ENCODE results near the gene RLBP1. TPM values are rescaled to one million over a fixed set of nuclear protein-coding genes. Genes with fewer than 3 reads are reported as not detected.
A peak's percentile ranks its signal among the peaks of the same experiment; 100 is the strongest.

RLBP1 gene
- total RNA-seq, 1 donor from 2014 or later: not detected

DNA sequence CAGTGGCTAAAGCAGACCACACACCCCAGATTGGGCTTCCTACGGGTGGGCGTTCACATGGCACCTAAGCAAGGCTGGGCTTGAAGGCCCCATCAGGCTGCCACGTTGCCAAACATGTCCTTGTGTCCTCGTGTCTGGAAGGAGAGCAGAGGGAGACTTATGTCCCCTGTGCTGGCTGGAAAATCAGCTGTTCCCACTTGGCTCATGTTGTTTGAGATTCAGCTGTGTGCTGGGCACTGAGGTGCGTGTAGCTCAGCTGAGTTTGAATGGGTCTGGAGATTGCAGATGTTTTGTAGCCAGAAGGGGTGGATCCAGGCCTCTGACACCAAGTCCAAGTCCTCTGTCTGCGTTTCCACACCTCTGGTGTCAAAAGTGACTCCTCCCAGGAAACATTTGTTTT, 34.6 kb downstream of the RLBP1 start:
- no peak for ATAC-seq (ENCODE audit: poor library complexity)
- DNase-seq: no peak
- intact Hi-C loops (cut with DNase I): no loop called here

GRCh38 chr15:89184886-89185526, 36.4 kb downstream of the RLBP1 start:
- no peak for ATAC-seq (ENCODE audit: poor library complexity)
- intact Hi-C loops (cut with DNase I): loop anchor here (5.0 kb wide), 1 partner anchor 283 kb away; no protein-coding TSS in a partner anchor
- no peak for DNase-seq

DNA sequence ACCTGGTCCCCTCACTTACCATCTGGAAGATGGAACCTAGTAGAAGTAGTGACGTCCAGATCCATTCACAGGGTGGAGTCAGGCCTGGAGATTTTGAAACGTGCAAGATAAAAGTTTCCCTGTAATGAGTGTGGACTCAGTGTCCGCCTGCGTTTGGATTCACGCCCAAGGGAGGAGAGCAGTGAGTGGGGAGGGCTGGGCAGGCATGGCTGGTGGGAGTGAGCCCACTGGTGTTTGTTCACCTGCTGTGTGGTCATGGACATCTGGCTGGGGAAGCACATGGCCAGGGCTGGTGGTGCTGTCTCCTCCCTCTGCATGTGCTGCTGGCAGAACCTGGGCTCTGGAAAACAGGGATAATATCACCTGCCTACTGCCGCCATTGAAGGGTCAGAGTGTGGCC, 37.0 kb downstream of the RLBP1 start:
- intact Hi-C loops (cut with DNase I): loop anchor here (5.0 kb wide), 1 partner anchor 282 kb away; no protein-coding TSS in a partner anchor
- ATAC-seq (ENCODE audit: poor library complexity) (peak; percentile 39), DNase-seq (no peak)

DNA sequence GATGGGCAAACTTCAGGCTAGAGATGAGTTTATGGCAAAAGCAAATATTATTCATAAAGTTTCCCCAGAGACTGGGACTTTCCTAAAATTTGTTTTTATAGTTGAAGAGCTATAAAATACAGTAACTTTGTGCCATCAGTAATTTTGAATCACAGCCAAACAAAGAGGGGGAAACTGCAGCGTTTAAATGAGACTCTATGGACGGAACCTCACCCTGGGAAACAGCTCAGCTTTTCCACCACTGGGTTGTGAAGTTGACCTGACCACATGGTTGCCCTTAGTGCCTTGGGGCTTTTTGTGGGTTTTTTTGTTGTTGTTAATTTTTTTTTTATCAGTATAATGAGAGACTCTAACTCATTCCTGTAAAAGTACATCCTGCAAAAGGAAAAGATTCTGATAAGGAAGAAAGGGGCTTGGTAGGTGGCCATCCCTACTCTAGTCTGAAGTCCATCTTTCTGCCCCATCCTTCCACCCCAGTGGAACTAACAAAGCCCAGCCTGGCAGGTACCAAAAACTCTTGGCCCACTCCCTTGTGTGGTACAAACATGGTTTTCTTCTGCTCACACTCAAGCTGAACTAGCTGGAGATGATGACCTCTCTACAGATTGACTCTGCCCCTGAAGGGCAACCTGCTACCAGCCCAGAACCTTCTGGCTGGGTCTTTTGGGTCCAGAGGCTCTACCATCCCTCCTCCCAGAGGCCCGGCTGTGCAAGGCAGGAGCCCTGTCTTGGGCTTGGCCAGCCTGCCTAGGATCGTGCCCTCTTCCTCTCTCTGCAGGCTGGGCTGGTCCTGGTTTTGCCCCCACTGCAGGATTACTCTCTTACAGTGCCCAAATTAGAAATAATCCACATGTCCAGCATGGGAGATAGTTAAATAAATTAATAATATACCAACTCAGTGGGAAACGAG, 41.2 kb downstream of the RLBP1 start:
- DNase-seq: no peak
- intact Hi-C loops (cut with DNase I): loop anchor here (2.0 to 5.0 kb wide), 2 partner anchors 121 to 278 kb away; no protein-coding TSS in a partner anchor
- no peak for ATAC-seq (ENCODE audit: poor library complexity)

GRCh38 chr15:89178307-89178977, 42.9 kb downstream of the RLBP1 start:
- no peak for ATAC-seq (ENCODE audit: poor library complexity)
- intact Hi-C loops (cut with DNase I): loop anchor here (2.0 kb wide), 1 partner anchor 120 kb away; no protein-coding TSS in a partner anchor
- no peak for DNase-seq

DNA sequence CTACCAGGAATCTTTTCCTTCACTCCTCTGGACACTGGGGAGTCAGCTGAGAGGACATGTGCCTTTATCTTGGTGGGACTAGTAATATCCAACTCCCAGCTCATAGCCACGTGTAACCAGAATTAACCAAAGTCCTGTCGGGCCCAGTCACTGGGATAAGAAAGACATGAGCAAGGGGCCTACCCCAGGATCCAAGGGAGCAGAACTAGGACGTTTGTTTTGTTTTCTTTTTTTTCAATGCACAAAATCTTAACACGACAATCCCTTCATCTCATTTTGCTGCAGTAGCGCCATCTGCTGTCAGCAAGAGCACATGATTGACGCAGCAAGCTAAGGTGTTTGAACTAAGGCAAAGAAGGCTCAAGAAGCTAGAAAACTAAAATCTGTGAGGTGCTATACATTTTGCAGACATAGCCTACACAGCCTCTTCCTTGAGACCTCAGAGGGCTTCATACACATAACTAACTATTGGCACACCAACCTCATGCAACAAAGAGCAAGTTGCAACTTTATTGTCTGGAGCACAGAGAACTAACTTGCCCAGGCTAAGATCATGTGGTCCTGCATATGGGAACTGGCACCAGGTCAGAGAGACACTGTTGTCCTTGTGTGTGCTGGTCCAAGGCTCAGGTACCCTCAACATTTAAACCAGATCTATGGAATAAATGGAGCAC, 43.6 kb downstream of the RLBP1 start:
- intact Hi-C loops (cut with DNase I): loop anchor here (2.0 kb wide), 1 partner anchor 119 kb away; no protein-coding TSS in a partner anchor
- ATAC-seq (ENCODE audit: poor library complexity) (peak; percentile 55), DNase-seq (peak; percentile 64)

GRCh38 chr15:89177116-89177515, 44.3 kb downstream of the RLBP1 start:
- intact Hi-C loops (cut with DNase I): no loop called here
- no peak for DNase-seq
- no peak for ATAC-seq (ENCODE audit: poor library complexity)

- no peak for ATAC-seq (ENCODE audit: poor library complexity)
- intact Hi-C loops (cut with DNase I): no loop called here
- DNase-seq: no peak
These were observed 45.7 kb downstream of the RLBP1 start for GRCh38 chr15:89175617-89176191.

GRCh38 chr15:89174476-89174875, 46.9 kb downstream of the RLBP1 start:
- intact Hi-C loops (cut with DNase I): loop anchor here (5.0 kb wide), 1 partner anchor 42 kb away; no protein-coding TSS in a partner anchor
- ATAC-seq (ENCODE audit: poor library complexity) (no peak), DNase-seq (no peak)

DNA sequence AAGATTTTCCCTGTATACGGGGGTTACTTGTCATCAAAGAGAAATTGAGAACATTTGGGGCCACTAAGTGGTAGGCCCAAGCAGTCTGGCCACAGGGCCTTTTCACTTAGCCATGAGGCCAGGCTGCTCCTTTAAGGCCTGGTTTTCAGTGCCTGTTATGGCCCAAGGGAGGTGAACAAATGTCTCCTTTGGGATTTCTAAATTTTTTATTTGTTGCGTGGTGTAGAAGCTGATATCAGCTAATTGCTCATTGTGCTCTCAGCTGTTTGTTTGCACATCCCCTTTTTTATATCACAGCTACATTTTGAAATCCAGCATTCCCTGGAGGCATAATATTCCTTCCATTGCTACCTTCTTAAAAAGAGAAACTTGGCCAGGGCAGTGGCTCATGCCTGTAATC, 48.5 kb downstream of the RLBP1 start:
- DNase-seq (no peak), ATAC-seq (ENCODE audit: poor library complexity) (no peak)
- intact Hi-C loops (cut with DNase I): loop anchor here (5.0 kb wide), 1 partner anchor 41 kb away; no protein-coding TSS in a partner anchor

DNA sequence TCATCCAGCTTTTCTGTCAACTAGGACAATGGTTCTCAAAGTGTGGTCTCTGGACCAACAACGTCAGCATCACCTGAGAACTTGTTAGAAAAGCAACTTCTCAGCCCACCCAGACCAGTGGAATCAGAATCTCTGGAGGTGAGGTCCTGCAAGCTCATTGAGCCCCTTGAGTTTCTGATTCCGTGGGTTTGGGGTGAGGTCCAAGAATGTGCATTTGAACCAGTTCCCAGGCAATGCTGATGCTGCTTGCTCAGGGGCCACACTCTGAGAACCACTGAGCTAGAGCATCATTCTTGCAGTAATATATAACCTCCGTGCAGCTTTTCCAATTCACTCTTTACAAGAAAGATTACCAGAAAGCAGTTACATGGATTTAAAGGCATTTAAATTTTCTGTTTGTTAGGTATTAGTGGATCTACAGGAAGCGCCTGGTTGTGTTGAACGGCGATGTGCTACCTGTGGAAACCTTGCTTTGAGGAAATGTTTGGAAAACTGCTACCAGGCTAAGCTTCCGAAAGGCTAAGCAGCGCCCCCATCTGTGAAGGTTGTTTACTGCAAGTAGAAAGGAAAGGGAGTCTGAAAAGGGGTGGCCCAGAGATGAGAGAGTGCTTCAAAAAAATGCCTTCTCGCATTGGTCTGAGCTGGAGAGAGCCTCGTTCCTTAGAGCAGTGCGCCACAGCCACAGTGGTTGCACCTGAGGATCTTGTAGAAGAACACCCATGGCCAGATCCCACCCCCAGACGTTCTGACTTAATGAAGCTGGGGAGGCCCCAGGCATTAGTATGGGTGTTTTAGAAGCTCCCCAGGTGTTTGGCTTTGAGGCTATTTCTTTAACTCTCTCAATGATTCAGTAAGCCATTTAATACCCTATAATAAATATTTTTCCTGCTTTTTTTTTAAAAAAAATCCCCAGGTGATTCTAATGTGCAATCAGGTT, 50.0 kb downstream of the RLBP1 start:
- intact Hi-C loops (cut with DNase I): loop anchor here (5.0 kb wide), 1 partner anchor 39 kb away; no protein-coding TSS in a partner anchor
- ATAC-seq (ENCODE audit: poor library complexity) (peak; percentile 40), DNase-seq (no peak)

DNA sequence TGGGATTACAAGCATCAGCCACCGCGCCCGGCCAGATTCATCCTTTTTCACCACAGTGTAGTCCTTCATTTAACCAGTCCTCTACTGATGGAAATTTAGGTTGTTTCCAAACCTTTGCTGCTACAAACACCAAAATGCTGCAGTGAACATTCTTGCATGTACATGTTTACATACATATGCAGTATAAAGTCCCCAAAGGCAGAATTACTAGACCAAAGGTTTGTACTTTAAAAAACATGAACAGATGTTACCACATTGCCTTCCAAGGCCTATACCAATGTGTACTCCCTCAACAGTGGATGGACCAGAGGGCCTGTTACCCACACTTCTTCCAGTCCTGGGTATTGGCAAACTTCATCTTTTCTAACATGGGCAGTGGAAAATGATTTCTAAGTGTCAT, 51.0 kb downstream of the RLBP1 start:
- ATAC-seq (ENCODE audit: poor library complexity): no peak
- no peak for DNase-seq
- intact Hi-C loops (cut with DNase I): loop anchor here (5.0 kb wide), 1 partner anchor 38 kb away; no protein-coding TSS in a partner anchor

DNA sequence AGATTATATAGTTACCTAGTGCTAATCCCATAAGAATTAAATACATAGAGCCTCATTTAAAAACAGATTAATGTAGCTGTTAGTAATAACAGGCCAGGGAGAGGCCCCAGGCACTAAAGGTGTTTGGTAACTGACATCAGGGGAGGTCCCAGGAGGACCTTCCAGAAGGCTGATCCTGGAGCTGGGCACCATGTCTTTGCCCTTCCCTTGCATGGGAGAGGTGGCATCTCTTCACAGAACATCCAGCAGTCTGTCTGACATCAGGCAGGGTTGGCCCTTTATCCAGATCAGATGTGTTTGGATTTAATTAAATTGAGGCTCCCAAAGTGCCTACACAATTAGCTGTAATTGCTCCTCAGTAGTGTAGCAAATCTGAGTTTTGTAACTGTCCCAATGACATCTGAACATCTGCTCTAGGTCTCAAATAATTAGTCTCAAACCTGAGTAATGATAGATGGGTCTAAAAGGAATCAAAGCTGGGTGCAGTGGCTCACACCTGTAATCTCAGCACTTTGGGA, 53.0 kb downstream of the RLBP1 start:
- ATAC-seq (ENCODE audit: poor library complexity) (no peak), DNase-seq (no peak)
- intact Hi-C loops (cut with DNase I): no loop called here

DNA sequence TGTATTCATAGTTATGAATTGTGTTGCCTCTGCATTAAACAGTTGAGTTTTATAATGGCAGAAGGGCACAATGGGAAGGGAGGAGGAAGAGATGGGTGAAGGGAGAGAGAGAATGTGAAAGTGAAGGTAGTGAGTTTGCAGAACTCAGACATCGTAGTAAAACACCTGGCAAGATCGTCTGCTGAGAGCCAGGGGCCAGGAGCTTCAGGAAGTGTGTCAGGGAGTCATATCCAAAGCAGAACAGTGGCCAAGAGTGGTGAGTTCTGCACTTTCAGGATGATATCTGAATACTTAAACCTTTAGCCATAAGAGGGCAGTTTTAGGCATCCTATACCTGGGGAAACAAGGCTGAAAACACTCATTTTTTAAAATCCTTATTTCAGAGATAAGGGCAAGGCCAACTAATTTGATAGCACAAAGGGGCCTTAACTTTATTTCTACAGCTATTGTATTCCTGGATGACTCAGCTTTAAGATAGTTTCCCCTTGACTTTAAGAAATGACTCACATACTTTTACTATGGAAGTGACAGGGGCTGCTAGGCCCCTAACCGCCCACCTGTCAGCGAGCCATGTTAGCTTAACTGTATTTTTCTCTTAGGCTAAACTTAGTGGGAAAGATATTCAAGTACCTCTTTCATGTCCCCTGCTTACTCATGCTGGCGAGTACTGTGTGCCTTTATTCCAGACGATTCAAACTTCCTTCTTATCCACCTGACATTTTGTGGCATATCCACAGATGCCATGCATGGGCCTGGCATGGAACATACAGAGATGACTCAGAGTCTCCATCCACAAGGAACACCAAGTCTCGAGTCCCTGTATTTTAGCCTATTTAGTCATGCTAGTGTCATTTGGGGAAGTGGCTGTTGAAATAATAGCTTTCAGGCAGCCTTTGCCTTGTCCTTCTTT, 53.9 kb downstream of the RLBP1 start:
- intact Hi-C loops (cut with DNase I): no loop called here
- ATAC-seq (ENCODE audit: poor library complexity) (no peak), DNase-seq (no peak)

GRCh38 chr15:89165677-89166076, 55.7 kb downstream of the RLBP1 start:
- no peak for ATAC-seq (ENCODE audit: poor library complexity)
- intact Hi-C loops (cut with DNase I): no loop called here
- DNase-seq: no peak

DNA sequence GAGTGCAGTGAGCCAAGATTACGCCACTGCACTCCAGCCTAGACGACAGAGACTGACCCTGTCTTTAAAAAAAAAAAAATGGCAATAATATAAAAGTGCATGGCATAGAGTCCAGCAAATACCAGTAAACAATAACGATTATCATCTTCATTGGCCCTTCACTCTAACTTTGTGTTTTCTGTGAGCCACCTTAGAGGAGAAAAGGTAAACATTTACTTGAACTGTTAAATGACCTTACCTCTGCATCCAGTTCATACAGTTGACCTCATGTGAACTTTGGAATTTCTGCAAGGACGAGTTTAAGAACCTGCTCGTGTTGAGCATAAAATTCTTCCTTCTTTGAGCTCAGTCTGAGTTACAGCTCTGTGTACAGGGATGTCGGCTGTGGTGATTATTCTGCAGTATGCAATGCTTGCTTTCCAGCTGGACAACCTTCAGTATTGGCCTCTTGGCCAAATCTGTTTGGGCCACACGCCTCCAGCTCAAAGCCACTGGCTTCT, 56.6 kb downstream of the RLBP1 start:
- intact Hi-C loops (cut with DNase I): no loop called here
- DNase-seq: no peak
- peak; percentile 82 for ATAC-seq (ENCODE audit: poor library complexity)

Data from Right ventricle myocardium superior (tissue), 1 donor.